Activated T-helper 9 cell treated with anti-CD3 and anti-CD28 coated beads, Interleukin-2, amount 50 U/mL, for 16 hours (primary cell): Measurements from ENCODE around the gene MYO5C.
"Not testable (repeated sequence)": the region's sequence is repeated elsewhere in the genome, so short reads cannot be mapped to it uniquely, and the experiment has no call there.

ENCODE experiments used
- DNase-seq: peaks from one replicate; pipeline ENCODE4 v3.0.0-alpha.2; 2020; ENCODE audit warnings: low read depth

Gene MYO5C

GRCh38 chr15:52165494-52166131 is 130.0 kb downstream of the MYO5C start:
- DNase-seq = not testable (repeated sequence)

DNA sequence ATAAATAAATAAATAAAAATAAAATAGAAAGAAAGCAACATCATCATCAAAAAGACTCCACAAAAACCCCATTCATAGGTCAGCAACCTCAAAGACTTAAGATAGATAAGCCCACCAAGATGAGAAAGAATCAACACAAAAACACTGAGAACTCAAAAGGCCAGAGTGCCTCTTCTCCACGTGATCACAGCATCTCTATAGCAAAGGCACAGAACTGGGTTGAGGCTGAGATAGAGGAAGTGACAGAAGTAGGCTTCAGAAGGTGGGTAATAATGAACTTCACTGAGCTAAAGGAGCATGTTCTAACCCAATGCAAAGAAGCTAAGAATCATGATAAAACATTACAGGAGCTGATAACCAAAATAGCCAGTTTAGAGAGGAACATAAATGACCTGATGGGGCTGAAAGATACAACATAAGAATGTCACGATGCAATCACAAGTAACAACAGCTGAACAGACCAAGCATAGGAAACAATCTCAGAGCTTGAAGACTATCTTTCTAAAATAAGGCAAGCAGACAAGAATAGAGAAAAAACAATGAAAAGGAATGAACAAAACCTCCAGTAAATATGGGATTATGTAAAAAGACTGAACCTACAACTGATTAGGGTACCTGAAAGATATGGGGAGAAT is 130.9 kb downstream of the MYO5C start:
- no peak for DNase-seq

GRCh38 chr15:52163321-52164190 is 132.0 kb downstream of the MYO5C start:
- peak; percentile 3 for DNase-seq

DNA sequence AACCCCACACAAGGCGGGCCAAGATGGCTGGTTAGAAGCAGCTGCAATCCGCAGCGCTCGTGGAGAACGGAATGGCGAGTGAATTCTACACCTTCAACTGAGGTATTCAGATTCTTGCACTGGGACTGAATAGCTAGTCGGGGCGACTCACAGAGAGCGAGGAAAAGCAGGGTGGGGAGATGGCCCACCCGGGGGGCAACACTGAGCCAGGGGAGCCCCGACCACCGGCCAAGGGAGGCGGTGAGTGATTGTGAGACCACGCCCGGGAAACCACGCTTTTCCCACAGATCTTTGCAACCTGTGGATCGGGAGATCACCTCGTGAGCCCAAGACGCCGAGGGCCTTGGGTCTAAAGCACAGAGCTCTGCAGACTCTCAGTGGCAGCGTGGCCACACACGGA is 132.7 kb downstream of the MYO5C start:
- no peak for DNase-seq

DNA sequence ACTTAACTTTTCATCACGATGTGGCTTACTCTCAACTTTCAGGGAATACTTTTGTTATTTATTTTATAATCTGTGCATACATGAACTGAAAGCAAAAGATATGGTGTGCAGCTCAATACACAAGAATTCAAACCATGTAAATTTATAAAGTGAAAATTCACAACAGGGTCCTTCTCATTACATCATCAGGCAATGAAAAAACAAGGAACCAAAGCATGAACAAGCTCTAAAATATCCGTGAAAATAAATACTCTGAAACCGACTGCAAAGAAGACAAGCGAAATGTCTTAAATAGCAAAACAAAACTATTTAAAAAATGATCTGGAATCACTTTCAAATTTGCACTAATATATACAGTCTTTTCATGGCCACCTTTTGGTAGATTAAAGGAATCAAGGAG is 133.3 kb downstream of the MYO5C start:
- DNase-seq = no peak

GRCh38 chr15:52161406-52161966 is 134.1 kb downstream of the MYO5C start:
- no peak for DNase-seq

GRCh38 chr15:52159645-52160044 is 136.0 kb downstream of the MYO5C start:
- no peak for DNase-seq

DNA sequence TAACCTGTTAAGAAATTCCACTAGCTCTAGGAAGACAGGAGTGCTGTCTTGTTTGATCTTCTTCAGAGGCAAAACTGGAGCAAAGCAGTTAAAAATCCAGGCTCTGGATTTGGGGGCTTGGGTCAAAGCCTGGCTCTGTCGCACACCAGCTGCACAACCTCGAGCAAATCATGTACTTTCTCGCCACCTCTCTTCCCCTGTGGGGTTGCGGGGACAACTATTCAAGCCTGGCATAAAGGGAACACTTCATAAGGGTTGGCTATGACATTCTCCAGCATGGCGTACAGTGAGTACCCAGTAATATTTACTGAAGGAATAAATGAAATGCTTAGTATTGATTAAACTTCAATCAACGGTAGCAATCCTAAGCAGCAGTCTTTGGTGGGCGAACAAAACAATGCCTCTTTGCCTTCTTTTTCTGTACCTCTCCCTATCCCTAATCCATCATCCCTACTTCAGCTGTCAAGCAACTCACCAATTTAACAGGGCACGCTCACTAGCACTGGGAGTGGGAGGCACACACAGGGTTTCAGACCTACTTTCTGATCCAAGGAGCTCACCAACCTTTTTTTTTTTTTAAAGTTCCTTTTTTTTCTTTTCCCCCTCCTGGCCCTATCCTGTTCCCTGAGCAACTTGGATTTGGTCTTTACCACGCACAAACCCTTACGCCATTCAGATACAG is 137.4 kb downstream of the MYO5C start:
- no peak for DNase-seq

GRCh38 chr15:52155878-52156277 is 139.7 kb downstream of the MYO5C start:
- DNase-seq = no peak

DNA sequence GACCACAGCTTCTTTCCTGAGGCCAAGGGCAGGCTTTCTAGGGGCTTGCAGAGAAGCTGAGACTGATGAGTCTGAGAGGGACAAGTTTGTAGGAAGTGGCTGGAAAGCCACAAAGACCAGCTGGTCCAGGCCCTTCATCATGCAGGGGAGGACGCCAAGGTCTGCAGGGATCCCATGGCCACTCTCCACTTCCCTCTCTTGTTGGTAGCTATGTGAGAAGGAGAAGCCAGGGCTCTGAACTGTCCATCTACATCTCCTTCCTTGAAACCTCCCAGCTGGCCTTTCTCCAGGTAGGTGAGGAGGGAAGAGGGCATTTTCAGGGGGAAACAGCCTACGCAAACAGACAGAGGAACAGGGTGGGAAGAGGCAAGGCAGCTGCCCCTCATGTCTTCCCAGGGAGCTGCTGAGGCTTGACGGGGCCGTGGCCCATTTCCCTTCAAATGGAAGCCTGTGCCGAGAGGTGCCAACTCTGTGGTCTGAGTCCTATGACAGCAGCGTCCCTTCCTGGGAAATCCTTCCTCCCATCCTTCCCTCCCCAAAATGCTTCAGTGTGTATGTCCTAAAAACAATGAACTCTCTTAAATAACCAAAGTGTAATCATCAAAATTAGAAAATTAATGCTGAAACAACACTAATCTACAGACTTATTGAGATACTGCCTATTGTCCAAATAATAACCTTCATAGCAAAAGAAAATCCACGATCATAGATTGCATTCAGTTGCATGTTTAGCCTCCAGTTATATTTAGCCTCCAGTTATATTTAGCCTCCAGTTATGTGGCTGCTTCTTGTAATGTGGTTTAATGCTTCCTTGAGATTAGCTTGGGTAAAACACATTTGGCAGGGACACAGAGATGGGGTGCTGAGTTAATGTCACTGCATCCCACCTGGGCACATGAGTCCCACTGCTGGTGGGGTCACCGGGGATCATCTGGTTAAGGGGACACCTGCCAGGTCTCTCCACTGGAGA is 140.4 kb downstream of the MYO5C start:
- DNase-seq = no peak

DNA sequence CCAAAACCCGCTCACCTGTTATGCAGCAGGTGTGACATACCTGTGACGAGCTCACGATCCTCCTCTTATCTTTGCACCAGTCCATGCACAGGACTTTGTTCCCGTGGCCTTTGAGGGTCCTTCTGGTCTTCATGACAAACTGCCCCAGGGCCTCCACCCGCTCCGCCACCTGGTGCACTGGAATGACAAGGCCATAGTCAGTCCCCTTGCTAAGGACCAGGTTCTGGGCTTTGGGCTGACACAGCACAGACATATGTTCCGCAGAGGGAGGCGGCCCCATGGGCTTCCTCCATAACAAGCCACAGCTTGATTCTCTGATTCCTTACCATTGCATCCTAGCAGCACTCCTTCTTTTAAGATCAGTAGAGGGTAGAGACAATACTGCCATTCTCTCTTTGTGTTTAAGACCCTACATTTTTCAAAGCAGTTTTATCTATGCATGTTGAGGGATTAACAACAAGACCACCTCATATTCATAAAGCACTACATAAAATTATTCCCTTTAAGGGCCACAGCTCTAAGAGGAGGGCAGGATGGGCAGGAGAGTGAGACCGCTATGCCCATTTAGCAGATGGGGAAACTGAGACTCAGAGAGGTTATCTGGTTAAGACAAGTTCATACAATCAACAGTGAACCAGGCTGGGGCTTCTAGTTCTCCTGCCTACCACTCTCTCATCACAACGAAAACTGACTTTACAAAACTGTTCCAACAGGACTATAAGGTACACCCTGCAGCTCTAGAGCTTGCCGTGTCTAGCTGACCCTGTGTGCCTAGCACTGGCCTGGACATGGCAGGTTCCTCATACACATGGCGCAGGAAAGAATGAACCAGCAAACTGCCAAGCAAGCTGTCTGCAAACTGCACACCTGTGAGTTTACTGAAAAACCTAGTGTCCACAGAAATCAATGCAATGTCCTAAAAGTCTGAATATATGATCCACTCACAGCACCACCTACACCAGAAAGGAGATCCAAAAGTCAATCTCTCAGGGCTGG is 141.4 kb downstream of the MYO5C start:
- no peak for DNase-seq

- no peak for DNase-seq
Measured at GRCh38 chr15:52151353-52151752, 144.3 kb downstream of the MYO5C start.

DNA sequence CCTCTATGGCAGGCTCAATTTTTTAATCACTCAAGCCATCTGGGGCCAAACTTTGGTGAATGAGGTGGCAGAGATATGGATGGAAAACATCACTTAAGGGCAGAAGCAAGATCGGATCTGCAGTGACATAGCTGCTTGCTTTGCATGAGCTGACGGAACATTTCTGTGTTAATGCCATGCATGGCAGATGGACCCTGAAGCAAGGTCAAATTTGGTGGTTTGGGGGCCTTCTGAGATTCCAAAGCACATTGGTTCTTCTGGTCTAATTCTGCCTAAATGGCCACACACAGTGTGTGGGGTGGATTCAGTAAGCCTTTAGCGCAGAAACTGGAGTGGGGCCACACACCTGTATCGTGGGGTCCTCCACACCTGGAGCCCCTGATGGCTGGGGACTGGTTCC is 144.7 kb downstream of the MYO5C start:
- DNase-seq = no peak

DNA sequence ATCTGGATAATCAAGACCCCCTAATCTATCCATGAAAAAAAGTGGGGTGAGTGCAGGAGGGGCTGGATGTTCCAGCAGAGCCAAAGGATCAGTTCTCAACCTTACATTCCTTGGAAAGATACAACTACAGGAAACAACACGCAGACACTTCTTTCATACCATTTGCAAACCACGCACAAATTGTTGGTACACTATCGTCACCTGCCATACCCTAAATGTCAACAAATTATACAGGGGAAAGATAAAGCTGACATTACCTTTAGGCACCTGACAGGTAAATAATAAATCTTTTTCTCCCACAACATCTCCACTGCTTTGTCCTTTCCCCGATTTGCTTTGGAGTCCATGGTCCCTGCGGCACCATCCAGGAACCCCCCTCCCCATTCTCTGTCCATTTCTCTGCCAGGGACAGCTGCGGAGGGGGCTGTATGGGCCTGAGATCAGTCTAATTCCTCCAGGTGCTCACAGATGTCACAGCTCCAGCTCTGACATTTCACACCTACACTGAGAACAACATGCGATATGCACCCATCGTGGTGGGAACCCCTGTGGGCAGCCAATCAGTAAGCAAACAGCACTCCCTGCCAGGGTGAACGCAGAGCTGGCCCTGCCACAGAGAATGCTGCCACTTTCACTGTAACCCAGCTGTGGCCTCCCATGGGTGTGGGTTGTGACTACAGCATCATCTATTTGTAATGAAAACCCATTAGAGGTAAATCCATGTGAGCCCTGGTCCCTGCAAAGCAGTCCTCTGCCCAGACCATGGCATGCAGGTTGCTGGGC is 145.4 kb downstream of the MYO5C start:
- DNase-seq = no peak

- no peak for DNase-seq
Measured at GRCh38 chr15:52148403-52148802, 147.2 kb downstream of the MYO5C start.

- DNase-seq = no peak
Measured at GRCh38 chr15:52146776-52147175, 148.8 kb downstream of the MYO5C start.

DNA sequence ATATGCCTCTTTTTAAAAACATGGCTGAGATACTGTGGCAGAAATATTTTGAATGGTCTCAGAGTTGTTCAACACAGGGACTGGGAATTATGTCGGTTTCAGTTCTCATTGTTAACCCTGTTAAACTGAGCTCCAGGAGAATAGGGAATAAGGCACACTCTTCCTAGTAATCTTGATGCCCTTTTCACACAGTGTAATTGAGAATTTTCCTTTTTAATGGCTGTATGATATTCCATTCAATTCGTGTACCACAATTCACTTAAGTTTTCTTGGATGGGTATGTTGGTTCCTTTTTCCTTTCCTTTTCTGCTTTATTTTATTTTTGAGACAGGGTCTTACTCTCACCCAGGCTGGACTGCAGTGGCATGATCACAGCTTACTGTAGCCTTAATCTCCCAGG is 149.3 kb downstream of the MYO5C start:
- DNase-seq = no peak

DNA sequence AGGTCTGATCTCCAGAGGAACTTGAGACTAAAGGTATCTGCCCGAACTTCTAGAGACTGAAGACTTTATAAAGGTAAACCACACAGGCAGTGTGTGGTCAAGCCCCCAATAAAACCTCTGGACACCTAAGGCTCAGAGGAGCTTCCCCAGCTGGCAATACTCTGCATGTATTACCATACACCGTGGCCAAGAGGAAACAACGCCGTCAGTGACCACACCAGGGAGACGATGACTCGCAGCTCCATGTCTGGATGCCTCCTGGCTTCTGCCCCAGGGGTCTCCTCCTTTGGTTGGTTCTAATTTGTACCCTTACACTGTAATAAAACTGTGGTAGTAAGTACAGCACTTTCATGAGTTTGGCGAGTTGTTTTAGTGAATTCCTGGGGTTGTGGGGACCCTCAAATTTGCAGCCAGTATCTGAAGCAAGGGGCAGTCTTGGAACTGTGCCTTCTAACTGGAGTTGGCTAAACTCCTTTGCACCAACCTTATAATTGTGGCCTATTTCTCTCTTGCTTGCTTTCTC is 150.9 kb downstream of the MYO5C start:
- no peak for DNase-seq

DNA sequence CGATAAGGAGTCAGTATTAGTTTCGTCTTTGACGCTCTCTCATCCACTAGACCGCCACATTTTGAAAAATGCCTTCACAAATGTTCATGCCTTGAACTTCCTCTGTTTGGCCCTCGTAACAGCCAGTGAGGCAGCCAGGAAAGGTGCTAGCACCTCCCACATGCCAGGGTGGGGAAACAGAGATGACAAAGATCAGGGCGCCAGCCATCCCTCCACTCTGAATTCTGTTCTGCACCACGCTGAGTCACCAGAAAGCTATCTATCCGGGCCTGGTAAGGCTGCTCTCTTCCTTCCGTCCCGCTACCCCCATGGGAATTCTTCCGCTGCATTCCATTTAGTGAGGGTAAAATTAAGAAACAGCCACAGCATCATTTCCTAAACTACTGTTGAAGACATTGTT is 151.7 kb downstream of the MYO5C start:
- DNase-seq = no peak
